Measurements from ENCODE around the gene CABP2. TPM values are rescaled to one million over a fixed set of nuclear protein-coding genes. Genes with fewer than 3 reads are reported as not detected.

CABP2 gene
- total and polyA plus RNA-seq, 10 of the 15 experiments (the other 5 are each of a cell fraction or from before 2014, with no cell fraction given) = not detected

DNA sequence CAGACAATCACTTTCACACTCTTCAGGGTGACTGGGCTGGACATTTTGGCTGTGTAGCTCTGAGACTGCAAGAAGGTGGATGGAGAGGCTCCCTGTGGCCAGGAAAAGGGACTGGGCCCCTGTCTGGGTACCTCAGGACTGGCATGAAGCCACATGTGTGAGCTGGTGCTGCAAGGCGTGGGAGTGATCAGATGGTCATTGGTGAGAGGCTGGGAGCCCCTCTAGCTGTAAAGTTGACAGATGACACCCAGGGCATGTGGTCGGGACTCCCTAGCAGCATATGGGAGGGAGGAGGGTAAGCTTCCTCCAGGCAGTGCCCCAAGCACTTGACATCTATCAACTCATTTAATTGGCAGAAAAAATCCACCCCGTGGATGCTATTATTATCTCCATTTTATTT lies 18.9 kb upstream of the CABP2 start:
- Histone ChIP-seq H3K36me3 (ENCODE audit: control insufficient read depth in 2 of 2, insufficient read depth in 2 of 2, low read length in 1 of 2) (no peaks in the 10 kb centered on the region), H3K27ac (ENCODE audit: control insufficient read depth, insufficient read depth) (no peak overlapping the region), H3K79me2 (ENCODE audit: control insufficient read depth, insufficient read depth, low read length) (no peaks in the 10 kb centered on the region), H3K9me3 (replicated peaks; ENCODE audit: control insufficient read depth, insufficient read depth, low read length) (no peaks in the 10 kb centered on the region; the same call in 2 of the 3 replicates), H3K27me3 (replicated peaks in 1 of 2; ENCODE audit: control insufficient read depth in 2 of 2, insufficient read depth in 2 of 2, low read length in 1 of 2) (no peaks in the 10 kb centered on the region; a peak in 1 of 4 replicates), H4K20me1 (ENCODE audit: control insufficient read depth, insufficient read depth) (no peaks in the 10 kb centered on the region), H3K4me2 (ENCODE audit: control insufficient read depth, insufficient read depth) (no peak overlapping the region), H2AFZ (ENCODE audit: control insufficient read depth, low read depth, low read length) (no peak overlapping the region), H3K9ac (ENCODE audit: control insufficient read depth, insufficient read depth, low read length) (no peak overlapping the region), H3K4me1 (ENCODE audit: control insufficient read depth, insufficient read depth, low read length) (no peaks in the 10 kb centered on the region), H3K4me3 (no peak overlapping the region)
- WGBS (ENCODE audit: insufficient coverage, insufficient replicate concordance, low lambda C conversion rate, missing lambda C conversion rate) = 50% methylated on average over 3 of the region's 3 CpGs
- FAIRE-seq (no peak), DNase-seq (ENCODE audit: low read depth, low spot score) (no peak), ATAC-seq (no peak)
- in situ Hi-C loops (cut with MboI) (no loop called here), intact Hi-C loops (cut with micrococcal nuclease; ENCODE audit: unreplicated experiment) (no loop called here)
- no TSS peak for BruUV-seq (replicated peaks)
- RAD21 ChIA-PET (ENCODE audit: unreplicated experiment) = interaction anchor here (0.6 kb wide), 1 partner anchor 35 kb away, joined by 3 read pairs; no protein-coding TSS in a partner anchor
- POLR2A ChIA-PET = interaction anchor here (0.6 kb wide), 1 partner anchor 15 kb away, joined by 5 read pairs; no protein-coding TSS in a partner anchor
- CTCF ChIA-PET = interaction anchor here (0.9 to 1.2 kb wide), 2 partner anchors 32 to 172 kb away, joined by 3 read pairs; no protein-coding TSS in a partner anchor
- SMC1A ChIA-PET (ENCODE audit: uncharacterized antibody, unreplicated experiment) = no interaction called here
- TF ChIP-seq STAT1 (conservative IDR thresholded peaks at IDR 0.05) (no peak), MXI1 (IDR thresholded peaks at IDR 0.05; ENCODE audit: low read depth, low read length) (no peak), MLLT1 (IDR thresholded peaks at IDR 0.05) (no peak), SP1 (IDR thresholded peaks at IDR 0.05; ENCODE audit: low read depth, low read length) (no peak), FOXK2 (IDR thresholded peaks at IDR 0.05) (no peak), EZH2 (IDR thresholded peaks at IDR 0.05; ENCODE audit: borderline replicate concordance, control insufficient read depth, low read depth, low read length) (no peak), SPI1 (IDR thresholded peaks at IDR 0.05; ENCODE audit: borderline replicate concordance, insufficient read depth, low read depth, low read length) (no peak), ZBTB40 (IDR thresholded peaks at IDR 0.05; ENCODE audit: borderline replicate concordance) (no peak), KDM1A (IDR thresholded peaks at IDR 0.05; ENCODE audit: borderline replicate concordance) (no peak), STAT3 (IDR thresholded peaks at IDR 0.05; ENCODE audit: low read depth, low read length) (no peak), NR2C1 (IDR thresholded peaks at IDR 0.05) (no peak), SUPT20H (IDR thresholded peaks at IDR 0.05; ENCODE audit: borderline replicate concordance, control insufficient read depth, low read depth, low read length) (no peak), LARP7 (IDR thresholded peaks at IDR 0.05) (no peak), RELB (IDR thresholded peaks at IDR 0.05; ENCODE audit: low read depth) (no peak), BACH1 (IDR thresholded peaks at IDR 0.05; ENCODE audit: borderline replicate concordance) (no peak), CBX3 (IDR thresholded peaks at IDR 0.05; ENCODE audit: borderline replicate concordance, low read depth) (no peak), RAD51 (IDR thresholded peaks at IDR 0.05) (no peak)
- TF ChIP-seq, protein P1, sequence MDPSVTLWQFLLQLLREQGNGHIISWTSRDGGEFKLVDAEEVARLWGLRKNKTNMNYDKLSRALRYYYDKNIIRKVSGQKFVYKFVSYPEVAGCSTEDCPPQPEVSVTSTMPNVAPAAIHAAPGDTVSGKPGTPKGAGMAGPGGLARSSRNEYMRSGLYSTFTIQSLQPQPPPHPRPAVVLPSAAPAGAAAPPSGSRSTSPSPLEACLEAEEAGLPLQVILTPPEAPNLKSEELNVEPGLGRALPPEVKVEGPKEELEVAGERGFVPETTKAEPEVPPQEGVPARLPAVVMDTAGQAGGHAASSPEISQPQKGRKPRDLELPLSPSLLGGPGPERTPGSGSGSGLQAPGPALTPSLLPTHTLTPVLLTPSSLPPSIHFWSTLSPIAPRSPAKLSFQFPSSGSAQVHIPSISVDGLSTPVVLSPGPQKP (IDR thresholded peaks at IDR 0.05; ENCODE audit: low read depth, low read length) = no peak
